HCT116 (cell line): ENCODE data around the gene SLC25A21.
A peak's percentile ranks its signal among the peaks of the same experiment; 100 is the strongest.

Experiments
- MAX ChIP-seq: IDR thresholded peaks from 2 replicates; pipeline ENCODE4 v1.6.1; 2012
- POLR2A ChIP-seq: IDR thresholded peaks from 2 replicates; pipeline ENCODE4 v1.7.0; 2011; ENCODE audit warnings: borderline replicate concordance; ENCODE audit not compliant: insufficient read depth, insufficient read length; ENCODE audit errors: extremely low read depth
- ZNF274 ChIP-seq: fragments of 200-500 bp; sonication (Bioruptor generic); IDR thresholded peaks from 2 replicates; pipeline ENCODE4 v1.6.1; 2014; ENCODE audit warnings: mild to moderate bottlenecking, low read depth, low read length, inconsistent platforms
- TF ChIP-seq, protein P1 (sequence below), 3 experiments: fragments of 200-600 bp in 1 of 3; sonication (generic) in 1 of 3; IDR thresholded peaks in 2 of 3; conservative IDR thresholded peaks in 1 of 3; 2 replicates each; pipeline ENCODE4 v1.5.1; 2012 to 2017; ENCODE audit warnings: low read depth in 2 of 3, low read length in 2 of 3, antibody characterized with exemption in 1 of 3, borderline replicate concordance in 1 of 3, control low read depth in 1 of 3, mild to moderate bottlenecking in 1 of 3, mixed read lengths in 1 of 3, mixed run types in 1 of 3, moderate library complexity in 1 of 3; ENCODE audit not compliant: insufficient read depth in 1 of 3

GRCh38 chr14:37197421-37198272 is 25.2 kb upstream of the SLC25A21 start, which contains the start of gene MIPOL1:
- TF ChIP-seq, protein P1, sequence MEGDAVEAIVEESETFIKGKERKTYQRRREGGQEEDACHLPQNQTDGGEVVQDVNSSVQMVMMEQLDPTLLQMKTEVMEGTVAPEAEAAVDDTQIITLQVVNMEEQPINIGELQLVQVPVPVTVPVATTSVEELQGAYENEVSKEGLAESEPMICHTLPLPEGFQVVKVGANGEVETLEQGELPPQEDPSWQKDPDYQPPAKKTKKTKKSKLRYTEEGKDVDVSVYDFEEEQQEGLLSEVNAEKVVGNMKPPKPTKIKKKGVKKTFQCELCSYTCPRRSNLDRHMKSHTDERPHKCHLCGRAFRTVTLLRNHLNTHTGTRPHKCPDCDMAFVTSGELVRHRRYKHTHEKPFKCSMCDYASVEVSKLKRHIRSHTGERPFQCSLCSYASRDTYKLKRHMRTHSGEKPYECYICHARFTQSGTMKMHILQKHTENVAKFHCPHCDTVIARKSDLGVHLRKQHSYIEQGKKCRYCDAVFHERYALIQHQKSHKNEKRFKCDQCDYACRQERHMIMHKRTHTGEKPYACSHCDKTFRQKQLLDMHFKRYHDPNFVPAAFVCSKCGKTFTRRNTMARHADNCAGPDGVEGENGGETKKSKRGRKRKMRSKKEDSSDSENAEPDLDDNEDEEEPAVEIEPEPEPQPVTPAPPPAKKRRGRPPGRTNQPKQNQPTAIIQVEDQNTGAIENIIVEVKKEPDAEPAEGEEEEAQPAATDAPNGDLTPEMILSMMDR (IDR thresholded peaks at IDR 0.05 in 2 of 3, conservative IDR thresholded peaks at IDR 0.05 in 1 of 3; ENCODE audit: borderline replicate concordance in 1 of 3, insufficient read depth in 1 of 3, low read depth in 2 of 3, low read length in 2 of 3) = peak; percentile 6 to 35 (median 13); a peak in 2 of 6 replicates
- TF ChIP-seq MAX = peak; percentile 71
- TF ChIP-seq POLR2A = peak; percentile 93
- TF ChIP-seq ZNF274 = no peak
